Fibroblast of the aortic adventitia (primary cell): ENCODE results near the gene ARID1B. TPM values are rescaled to one million over a fixed set of nuclear protein-coding genes. Genes with fewer than 3 reads are reported as not detected.
A peak's percentile ranks its signal among the peaks of the same experiment; 100 is the strongest.

Experiments
- DNase-seq: peaks from one replicate; pipeline ENCODE4 v3.0.0-alpha.2; 2010; ENCODE audit warnings: low read depth
- H3K4me3 ChIP-seq: 2 replicates; pipeline ENCODE4 v1.5.1; 2011; ENCODE audit warnings: low read depth, mild to moderate bottlenecking, control low read depth, low read length, moderate library complexity
- total RNA-seq: library from RNA; depleted of rRNA; stranded (reverse); fragments of >200 nt; gene quantifications from 2 replicates; pipeline ENCODE4 v1.2.3, GENCODE V29; 2012; ENCODE audit warnings: low replicate concordance
- TF ChIP-seq, protein P1 (sequence below): IDR thresholded peaks from 2 replicates; pipeline ENCODE4 v1.5.1; 2011; ENCODE audit warnings: mild to moderate bottlenecking, low read length, control low read depth, inconsistent platforms; ENCODE audit not compliant: insufficient read depth

ARID1B gene
- total RNA-seq, 1 donor = 55.9 TPM

DNA sequence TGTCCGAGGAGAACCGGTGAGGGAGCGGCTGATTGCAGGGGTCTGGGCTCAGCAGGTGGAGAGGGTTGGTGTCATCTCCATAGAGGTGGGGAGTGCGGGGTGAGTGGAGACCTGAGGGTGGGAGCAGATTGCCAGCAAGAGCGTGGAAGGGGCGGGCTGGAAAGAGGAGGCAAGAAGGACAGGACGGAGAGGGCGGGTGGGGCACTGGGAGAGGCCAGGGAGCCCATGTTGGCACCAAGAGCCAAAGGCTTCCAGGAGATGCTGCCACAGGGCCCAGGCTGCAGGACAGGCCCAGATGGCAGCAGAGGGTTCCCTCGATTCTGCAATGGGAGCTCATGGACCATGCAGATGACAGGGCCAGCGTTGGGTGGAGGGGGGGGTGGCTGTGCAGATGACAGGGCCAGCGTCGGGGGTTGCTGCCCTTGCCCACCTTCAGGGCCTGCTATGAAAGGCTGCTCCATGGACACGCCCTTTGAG is 440.8 kb downstream of the ARID1B start:
- TF ChIP-seq, protein P1, sequence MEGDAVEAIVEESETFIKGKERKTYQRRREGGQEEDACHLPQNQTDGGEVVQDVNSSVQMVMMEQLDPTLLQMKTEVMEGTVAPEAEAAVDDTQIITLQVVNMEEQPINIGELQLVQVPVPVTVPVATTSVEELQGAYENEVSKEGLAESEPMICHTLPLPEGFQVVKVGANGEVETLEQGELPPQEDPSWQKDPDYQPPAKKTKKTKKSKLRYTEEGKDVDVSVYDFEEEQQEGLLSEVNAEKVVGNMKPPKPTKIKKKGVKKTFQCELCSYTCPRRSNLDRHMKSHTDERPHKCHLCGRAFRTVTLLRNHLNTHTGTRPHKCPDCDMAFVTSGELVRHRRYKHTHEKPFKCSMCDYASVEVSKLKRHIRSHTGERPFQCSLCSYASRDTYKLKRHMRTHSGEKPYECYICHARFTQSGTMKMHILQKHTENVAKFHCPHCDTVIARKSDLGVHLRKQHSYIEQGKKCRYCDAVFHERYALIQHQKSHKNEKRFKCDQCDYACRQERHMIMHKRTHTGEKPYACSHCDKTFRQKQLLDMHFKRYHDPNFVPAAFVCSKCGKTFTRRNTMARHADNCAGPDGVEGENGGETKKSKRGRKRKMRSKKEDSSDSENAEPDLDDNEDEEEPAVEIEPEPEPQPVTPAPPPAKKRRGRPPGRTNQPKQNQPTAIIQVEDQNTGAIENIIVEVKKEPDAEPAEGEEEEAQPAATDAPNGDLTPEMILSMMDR = no peak
- no peak for DNase-seq

DNA sequence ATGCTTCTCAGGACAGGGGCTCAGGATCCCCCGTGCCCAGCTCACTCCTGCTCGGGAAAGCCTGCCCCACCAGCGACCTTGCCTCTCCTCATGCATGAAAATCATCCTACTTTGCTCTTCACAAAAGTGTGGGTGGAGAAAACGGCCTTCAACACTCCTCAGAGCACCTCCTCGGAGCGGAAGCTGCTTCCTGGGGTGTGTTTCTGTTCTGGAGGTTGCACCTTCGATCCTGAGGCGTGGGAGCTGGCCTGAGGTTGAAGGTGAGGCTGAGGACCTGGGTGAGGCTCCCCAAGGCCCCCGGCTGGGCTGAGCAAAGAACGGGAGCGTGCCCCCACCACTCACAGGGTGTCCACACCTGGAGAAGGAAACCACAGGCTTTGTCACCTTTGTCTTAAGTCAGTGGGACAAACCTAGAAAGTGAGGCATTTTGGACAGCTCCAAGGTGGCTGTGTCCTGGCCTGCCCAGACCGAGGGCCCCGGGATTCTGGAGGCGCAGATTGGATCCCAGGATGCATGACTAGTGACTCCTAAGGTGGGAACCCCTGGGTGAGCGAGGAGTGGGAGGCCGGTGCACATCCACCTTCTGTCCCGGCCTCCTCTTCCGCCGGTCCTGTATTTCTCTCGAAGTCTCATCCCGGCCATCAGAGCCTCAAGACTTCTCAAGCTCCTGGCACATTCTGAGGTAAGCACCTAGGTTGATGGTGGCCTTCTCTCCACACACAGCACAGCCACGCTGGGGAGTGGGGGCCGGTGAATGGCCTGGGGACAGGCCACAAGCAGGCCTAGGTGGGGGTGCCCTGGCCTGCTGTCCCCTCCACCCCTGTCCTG is 441.4 kb downstream of the ARID1B start:
- no peak for DNase-seq
- no peak overlapping the region for H3K4me3 ChIP-seq
- TF ChIP-seq, protein P1 = no peak

More for the DNA sequence above, 440.8 kb downstream of the ARID1B start:
- no peak overlapping the region for H3K4me3 ChIP-seq

DNA sequence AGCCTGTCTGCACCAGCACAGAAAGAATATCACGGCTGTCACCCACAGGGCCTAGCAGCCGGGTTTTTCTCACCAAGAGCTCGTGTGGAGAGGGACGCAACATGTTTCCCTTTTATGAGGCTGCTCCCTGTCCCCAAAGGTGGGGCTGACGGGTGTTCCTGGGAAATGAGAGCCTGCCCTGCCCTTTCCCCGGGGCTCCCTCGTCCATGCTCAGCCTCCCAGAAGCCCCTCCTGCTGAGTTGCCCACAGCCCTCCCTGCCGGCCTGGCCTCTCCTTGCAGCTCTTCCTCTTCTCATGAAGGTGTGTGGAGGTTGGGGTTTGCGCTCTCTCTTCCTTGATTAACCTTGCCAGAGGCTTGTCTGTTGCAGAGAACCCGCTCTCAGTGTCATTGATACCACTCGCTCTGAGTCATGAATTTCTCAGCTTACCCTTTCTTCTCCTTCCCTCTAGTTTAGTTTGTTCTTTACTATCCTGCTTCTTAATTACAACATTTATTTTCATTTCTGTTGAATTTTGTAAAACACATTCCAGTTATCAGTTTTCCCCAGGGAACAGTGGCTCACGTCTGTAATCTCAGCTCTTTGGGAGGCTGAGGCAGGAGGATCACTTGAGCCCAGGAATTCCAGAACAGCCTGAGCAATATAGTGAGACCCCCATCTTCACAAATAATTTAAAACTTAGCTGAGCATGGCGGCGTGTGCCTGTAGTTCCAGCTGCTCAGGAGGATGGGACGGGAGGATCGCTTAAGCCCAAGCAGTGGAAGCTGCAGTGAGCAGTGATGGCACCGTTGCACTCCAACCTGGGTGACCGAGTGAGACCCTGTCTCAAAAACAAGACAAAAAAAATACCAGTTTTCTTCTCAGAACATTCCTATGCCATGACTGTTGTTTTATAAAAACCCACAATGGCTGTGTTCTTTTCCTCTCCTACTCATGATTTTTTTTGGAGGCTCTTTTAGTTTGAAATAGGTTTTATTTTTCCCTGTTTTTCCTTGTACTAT is 442.3 kb downstream of the ARID1B start:
- TF ChIP-seq, protein P1 = no peak
- no peak overlapping the region for H3K4me3 ChIP-seq
- peak; percentile 35 for DNase-seq

DNA sequence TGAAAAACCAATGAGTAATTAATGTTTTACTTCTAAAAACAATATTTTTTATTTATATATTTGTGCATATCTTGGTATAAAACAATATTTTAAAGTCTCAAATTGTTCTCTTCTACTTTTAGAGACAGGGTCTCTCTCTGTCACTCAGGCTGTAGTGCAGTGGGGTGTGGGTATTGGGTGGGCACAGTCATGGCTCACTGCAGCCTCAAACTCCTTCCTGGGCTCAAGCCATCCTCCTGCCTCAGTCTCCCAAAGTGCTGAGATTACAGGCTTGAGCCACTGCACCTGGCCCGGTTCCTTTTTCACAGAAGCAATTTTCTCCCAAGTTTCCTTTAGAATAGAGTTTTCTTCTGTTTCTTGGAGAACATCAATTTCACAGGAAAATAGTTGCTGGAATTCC is 443.3 kb downstream of the ARID1B start:
- no peak for DNase-seq
- no peak overlapping the region for H3K4me3 ChIP-seq
- TF ChIP-seq, protein P1 = no peak

DNA sequence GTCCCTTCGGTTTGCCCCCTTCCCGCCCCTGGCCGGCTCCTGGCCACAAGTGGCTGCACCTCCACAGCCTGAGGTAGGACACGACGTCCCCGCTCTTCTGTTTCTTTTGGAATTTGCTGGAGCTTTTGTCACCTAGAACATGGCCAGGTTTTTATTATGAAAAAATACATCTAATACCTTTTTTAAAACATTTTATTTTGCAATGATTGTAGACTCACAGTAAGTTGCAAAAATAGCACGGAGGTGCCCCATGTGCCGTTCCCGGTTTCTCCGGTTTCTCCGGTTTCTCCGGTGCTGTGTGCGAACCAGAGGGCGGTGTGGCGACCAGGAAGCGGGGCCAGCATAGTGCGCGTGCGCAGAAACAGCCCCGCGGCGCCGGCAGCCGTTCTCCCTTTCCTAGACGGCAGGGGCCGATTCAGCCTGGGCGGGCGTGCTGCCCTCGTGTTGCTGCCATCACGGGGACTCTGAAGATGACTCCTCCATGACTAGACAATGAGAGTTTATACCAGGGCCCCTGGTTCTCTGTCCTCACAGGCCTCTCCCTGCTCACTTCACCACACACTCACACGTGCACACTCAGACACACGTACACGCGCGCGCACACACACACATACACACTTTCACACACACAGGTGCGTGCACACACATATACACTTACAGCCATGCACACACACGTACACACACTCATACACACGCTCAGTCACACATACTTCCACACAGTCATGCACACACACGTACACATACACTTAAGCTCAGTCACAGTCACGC is 444.1 kb downstream of the ARID1B start:
- peak; percentile 65 for DNase-seq
- TF ChIP-seq, protein P1 = peak; percentile 12
- H3K4me3 ChIP-seq = peak overlapping the region; percentile 49

DNA sequence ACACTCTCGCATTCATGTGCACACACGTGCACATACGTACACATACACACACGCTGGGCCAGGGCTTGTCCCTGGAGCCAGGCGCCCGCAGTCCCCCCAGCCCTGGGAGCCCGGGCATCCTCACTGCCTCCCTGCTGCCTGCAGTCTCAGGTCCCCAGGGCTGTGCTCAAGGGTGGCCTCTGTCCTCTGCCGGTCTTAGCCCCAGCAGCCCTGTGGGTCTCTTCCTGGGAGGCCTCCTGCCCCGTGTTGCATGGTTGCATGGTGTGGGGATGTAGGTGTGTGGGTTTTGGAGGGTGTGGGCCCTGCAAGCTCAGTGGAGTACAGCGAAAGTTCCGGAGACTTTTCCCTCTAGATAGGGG is 444.6 kb downstream of the ARID1B start:
- TF ChIP-seq, protein P1 = no peak
- DNase-seq = no peak
- H3K4me3 ChIP-seq = no peak overlapping the region
